ENCODE data around the gene PAK6. TPM values are rescaled to one million over a fixed set of nuclear protein-coding genes. Genes with fewer than 3 reads are reported as not detected.

PAK6 gene
- total and polyA plus RNA-seq, 9 of the 15 experiments (the other 6 are each of a cell fraction or from before 2014, with no cell fraction given): 0.03 to 0.74 (median 0.16) TPM; not detected in 2

DNA sequence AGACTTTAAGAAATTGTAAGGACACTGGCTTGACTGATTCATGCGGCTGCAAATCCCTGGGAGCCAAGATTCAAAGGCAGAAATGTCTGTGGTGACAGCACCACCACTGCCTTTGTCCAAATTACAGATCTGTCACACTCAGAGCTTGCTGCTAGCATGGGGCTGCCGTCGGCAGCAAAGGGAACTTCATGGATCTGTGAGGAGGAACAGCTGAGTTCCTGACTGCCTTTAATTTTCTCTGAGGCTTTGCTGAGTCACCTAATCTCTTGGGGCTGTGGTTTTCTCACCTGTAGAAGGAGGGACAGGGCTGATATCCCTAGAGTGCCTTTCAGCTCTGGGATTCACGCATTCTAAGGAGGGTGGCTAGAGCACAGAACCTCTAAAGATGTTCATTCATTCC lies 4.1 kb upstream of the PAK6 start:
- no peak for FAIRE-seq
- DNase-seq (ENCODE audit: extremely low read depth in 1 of 4, low spot score in 3 of 4): peak in 2 of 4 experiments; percentile 32 to 43
- Histone ChIP-seq H4K20me1 (replicated peaks; ENCODE audit: control insufficient read depth, insufficient read depth, low read length) (0 out of 2 replicates have a peak, but pooled peaks cover 3% of the 10 kb centered on the region), H3K79me2 (ENCODE audit: control insufficient read depth, insufficient read depth, low read length) (no peaks in the 10 kb centered on the region), H3K9me3 (replicated peaks; ENCODE audit: control insufficient read depth, insufficient read depth, low read depth, low read length) (no peaks in the 10 kb centered on the region), H3K27ac (ENCODE audit: extremely low read depth, low read depth, low read length) (0 out of 3 replicates have a peak overlapping the region, but pooled peaks have one; percentile 4), H3K9me1 (ENCODE audit: control insufficient read depth, insufficient read depth, low read length) (no peaks in the 10 kb centered on the region), H2AFZ (ENCODE audit: low read depth, low read length) (no peak overlapping the region), H3K4me3 (no peak overlapping the region), H3K4me2 (ENCODE audit: insufficient read depth, low read length) (no peak overlapping the region), H3K36me3 (ENCODE audit: control insufficient read depth, insufficient read depth, low read length) (peaks cover 14% of the 10 kb centered on the region; the same call in 1 of the 3 replicates), H3K4me1 (replicated peaks in 1 of 2; ENCODE audit: control insufficient read depth in 2 of 2, insufficient read depth in 2 of 2, low read length in 2 of 2) (peaks cover 18 to 30% of the 10 kb centered on the region in 2 experiments), H3K9ac (ENCODE audit: insufficient read depth in 1 of 2, low read depth in 2 of 2, low read length in 2 of 2) (peak overlapping the region in 1 of 2 experiments; percentile 79; a peak in 1 of 4 replicates), H3K27me3 (ENCODE audit: control insufficient read depth in 2 of 2, insufficient read depth in 2 of 2, low read length in 2 of 2) (peaks cover 0 to 5% of the 10 kb centered on the region in 2 experiments; a peak in 1 of 5 replicates)
- ATAC-seq: peak; percentile 53
- intact Hi-C loops (cut with micrococcal nuclease): loop anchor here (5.0 kb wide), 1 partner anchor 38 kb away; no protein-coding TSS in a partner anchor
- ChIA-PET POLR2A (interaction anchor here (0.7 to 1.3 kb wide), 3 partner anchors 9 to 29 kb away, joined by 3 to 4 read pairs (median 4); no protein-coding TSS in a partner anchor), CTCF (ENCODE audit: low intra/inter-chr PET ratio) (no interaction called here)
- 12% methylated on average over 4 of the region's 4 CpGs for WGBS (ENCODE audit: insufficient coverage, low coverage, missing lambda C conversion rate)
- BruUV-seq (replicated peaks): no TSS peak
- in situ Hi-C loops (cut with MboI): no loop called here
- no peak for TF ChIP-seq MXI1 (IDR thresholded peaks at IDR 0.05; ENCODE audit: low read depth, low read length)
- TF ChIP-seq, protein P1, sequence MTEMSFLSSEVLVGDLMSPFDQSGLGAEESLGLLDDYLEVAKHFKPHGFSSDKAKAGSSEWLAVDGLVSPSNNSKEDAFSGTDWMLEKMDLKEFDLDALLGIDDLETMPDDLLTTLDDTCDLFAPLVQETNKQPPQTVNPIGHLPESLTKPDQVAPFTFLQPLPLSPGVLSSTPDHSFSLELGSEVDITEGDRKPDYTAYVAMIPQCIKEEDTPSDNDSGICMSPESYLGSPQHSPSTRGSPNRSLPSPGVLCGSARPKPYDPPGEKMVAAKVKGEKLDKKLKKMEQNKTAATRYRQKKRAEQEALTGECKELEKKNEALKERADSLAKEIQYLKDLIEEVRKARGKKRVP (CRISPR knock-in tag; IDR thresholded peaks at IDR 0.05): no peak
- no peak for TF ChIP-seq MIER1 (IDR thresholded peaks at IDR 0.05; ENCODE audit: low read depth)
- no peak for TF ChIP-seq ZNF184 (CRISPR knock-in tag; IDR thresholded peaks at IDR 0.05)
- TF ChIP-seq KDM4B (IDR thresholded peaks at IDR 0.05; ENCODE audit: borderline replicate concordance in 2 of 2, low read depth in 1 of 2): no peak
- TF ChIP-seq SIN3B (IDR thresholded peaks at IDR 0.05; ENCODE audit: low read depth): no peak
- TF ChIP-seq XRCC4 (IDR thresholded peaks at IDR 0.05; ENCODE audit: extremely low read depth, insufficient read depth, insufficient read length): no peak
- TF ChIP-seq ZNF354B (CRISPR knock-in tag; IDR thresholded peaks at IDR 0.05): no peak
- no peak for TF ChIP-seq CBX3 (IDR thresholded peaks at IDR 0.05; ENCODE audit: borderline replicate concordance in 1 of 2, low read length in 2 of 2)
- TF ChIP-seq, protein P2, sequence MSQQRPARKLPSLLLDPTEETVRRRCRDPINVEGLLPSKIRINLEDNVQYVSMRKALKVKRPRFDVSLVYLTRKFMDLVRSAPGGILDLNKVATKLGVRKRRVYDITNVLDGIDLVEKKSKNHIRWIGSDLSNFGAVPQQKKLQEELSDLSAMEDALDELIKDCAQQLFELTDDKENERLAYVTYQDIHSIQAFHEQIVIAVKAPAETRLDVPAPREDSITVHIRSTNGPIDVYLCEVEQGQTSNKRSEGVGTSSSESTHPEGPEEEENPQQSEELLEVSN (IDR thresholded peaks at IDR 0.05; ENCODE audit: borderline replicate concordance in 1 of 2, extremely low read depth in 1 of 2, insufficient read depth in 1 of 2, insufficient read length in 1 of 2, low read depth in 1 of 2, low read length in 1 of 2, poor library complexity in 1 of 2, severe bottlenecking in 1 of 2): no peak
- TF ChIP-seq SMAD4 (CRISPR knock-in tag; conservative IDR thresholded peaks at IDR 0.05): no peak
- TF ChIP-seq, protein P3, sequence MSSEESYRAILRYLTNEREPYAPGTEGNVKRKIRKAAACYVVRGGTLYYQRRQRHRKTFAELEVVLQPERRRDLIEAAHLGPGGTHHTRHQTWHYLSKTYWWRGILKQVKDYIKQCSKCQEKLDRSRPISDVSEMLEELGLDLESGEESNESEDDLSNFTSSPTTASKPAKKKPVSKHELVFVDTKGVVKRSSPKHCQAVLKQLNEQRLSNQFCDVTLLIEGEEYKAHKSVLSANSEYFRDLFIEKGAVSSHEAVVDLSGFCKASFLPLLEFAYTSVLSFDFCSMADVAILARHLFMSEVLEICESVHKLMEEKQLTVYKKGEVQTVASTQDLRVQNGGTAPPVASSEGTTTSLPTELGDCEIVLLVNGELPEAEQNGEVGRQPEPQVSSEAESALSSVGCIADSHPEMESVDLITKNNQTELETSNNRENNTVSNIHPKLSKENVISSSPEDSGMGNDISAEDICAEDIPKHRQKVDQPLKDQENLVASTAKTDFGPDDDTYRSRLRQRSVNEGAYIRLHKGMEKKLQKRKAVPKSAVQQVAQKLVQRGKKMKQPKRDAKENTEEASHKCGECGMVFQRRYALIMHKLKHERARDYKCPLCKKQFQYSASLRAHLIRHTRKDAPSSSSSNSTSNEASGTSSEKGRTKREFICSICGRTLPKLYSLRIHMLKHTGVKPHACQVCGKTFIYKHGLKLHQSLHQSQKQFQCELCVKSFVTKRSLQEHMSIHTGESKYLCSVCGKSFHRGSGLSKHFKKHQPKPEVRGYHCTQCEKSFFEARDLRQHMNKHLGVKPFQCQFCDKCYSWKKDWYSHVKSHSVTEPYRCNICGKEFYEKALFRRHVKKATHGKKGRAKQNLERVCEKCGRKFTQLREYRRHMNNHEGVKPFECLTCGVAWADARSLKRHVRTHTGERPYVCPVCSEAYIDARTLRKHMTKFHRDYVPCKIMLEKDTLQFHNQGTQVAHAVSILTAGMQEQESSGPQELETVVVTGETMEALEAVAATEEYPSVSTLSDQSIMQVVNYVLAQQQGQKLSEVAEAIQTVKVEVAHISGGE (CRISPR knock-in tag; IDR thresholded peaks at IDR 0.05): no peak
- no peak for TF ChIP-seq POLR2AphosphoS5 (IDR thresholded peaks at IDR 0.05; ENCODE audit: control insufficient read depth, insufficient read depth, low read depth, low read length)

Data from K562 (cell line).